Cardiac muscle cell (in vitro differentiated cells and primary cell): ENCODE results near the gene RAE1. TPM values are rescaled to one million over a fixed set of nuclear protein-coding genes. Genes with fewer than 3 reads are reported as not detected.

Experiments
- DNase-seq, 2 donors: peaks; one replicate each; pipeline versions ENCODE4 v3.0.0 to v3.0.0-alpha.2; 2010 to 2017; ENCODE audit warnings: low read depth in 1 of 2, low spot score in 1 of 2
- H3K27ac ChIP-seq: fragments of 200-600 bp; sonication (generic); 2 replicates; pipeline ENCODE4 v1.5.1; 2016
- H3K27me3 ChIP-seq: fragments of 200-600 bp; sonication (generic); 2 replicates; pipeline ENCODE4 v1.6.0; 2016; ENCODE audit warnings: control low read depth
- H3K36me3 ChIP-seq: fragments of 200-600 bp; sonication (generic); 2 replicates; pipeline ENCODE4 v1.5.1; 2016; ENCODE audit warnings: control low read depth
- H3K4me1 ChIP-seq: fragments of 200-600 bp; sonication (generic); 2 replicates; pipeline ENCODE4 v1.8.1; 2017; ENCODE audit warnings: low read depth, mild to moderate bottlenecking, mixed run types
- H3K4me3 ChIP-seq: fragments of 200-600 bp; sonication (generic); 2 replicates; pipeline ENCODE4 v1.5.1; 2016; ENCODE audit warnings: mild to moderate bottlenecking
- H3K9me3 ChIP-seq: fragments of 200-600 bp; sonication (generic); 2 replicates; pipeline ENCODE4 v1.5.1; 2017; ENCODE audit warnings: low read depth, mild to moderate bottlenecking, control low read depth
- CTCF ChIP-seq: IDR thresholded peaks from 2 replicates; pipeline ENCODE4 v1.5.1; 2012; ENCODE audit warnings: low read depth, mild to moderate bottlenecking, low read length
- polyA plus RNA-seq: library from polyadenylated mRNA; unstranded; fragments of >200 nt; fragmentation: Nextera tagmentation; extraction: Ambion mirVana; gene quantifications from 2 replicates; pipeline ENCODE4 v1.2.1, GENCODE V29; 2016
- total RNA-seq: library from RNA; depleted of rRNA; stranded (reverse); fragments of >200 nt; gene quantifications from 2 replicates; pipeline ENCODE4 v1.2.3, GENCODE V29; 2016

The RAE1 gene
- total and polyA plus RNA-seq, 2 experiments from 2014 or later: 34.2 to 72.4 TPM

GRCh38 chr20:57378646-57379262, 27.7 kb downstream of the RAE1 start:
- Histone ChIP-seq H3K27ac (no peak overlapping the region), H3K27me3 (no peaks in the 10 kb centered on the region), H3K4me3 (no peak overlapping the region), H3K4me1 (no peaks in the 10 kb centered on the region), H3K36me3 (peaks cover 42% of the 10 kb centered on the region), H3K9me3 (no peaks in the 10 kb centered on the region)
- DNase-seq: no peak
- TF ChIP-seq CTCF: no peak

- H3K36me3 ChIP-seq: peaks cover 36% of the 10 kb centered on the region
- H3K4me1 ChIP-seq: no peaks in the 10 kb centered on the region
- H3K27ac ChIP-seq: no peak overlapping the region
- DNase-seq: no peak
- no peaks in the 10 kb centered on the region for H3K9me3 ChIP-seq
- TF ChIP-seq CTCF: no peak
- H3K27me3 ChIP-seq: no peaks in the 10 kb centered on the region
- no peak overlapping the region for H3K4me3 ChIP-seq
Measured at GRCh38 chr20:57379263-57379647, 28.2 kb downstream of the RAE1 start.

- Histone ChIP-seq H3K4me1 (no peaks in the 10 kb centered on the region), H3K36me3 (peaks cover 29% of the 10 kb centered on the region), H3K4me3 (no peak overlapping the region), H3K27ac (peak overlapping the region; percentile 14), H3K9me3 (no peaks in the 10 kb centered on the region), H3K27me3 (no peaks in the 10 kb centered on the region)
- no peak for DNase-seq
- no peak for TF ChIP-seq CTCF
Measured at GRCh38 chr20:57380081-57380750, 29.2 kb downstream of the RAE1 start.

GRCh38 chr20:57381596-57382503, 30.8 kb downstream of the RAE1 start:
- Histone ChIP-seq H3K36me3 (peaks cover 17% of the 10 kb centered on the region), H3K27ac (no peak overlapping the region), H3K27me3 (no peaks in the 10 kb centered on the region), H3K4me3 (no peak overlapping the region), H3K9me3 (no peaks in the 10 kb centered on the region), H3K4me1 (no peaks in the 10 kb centered on the region)
- peak; percentile 96 for TF ChIP-seq CTCF
- peak; percentile 81 to 85 for DNase-seq

GRCh38 chr20:57382516-57382915, 31.5 kb downstream of the RAE1 start:
- no peak for TF ChIP-seq CTCF
- H3K4me1 ChIP-seq: no peaks in the 10 kb centered on the region
- no peak for DNase-seq

More at GRCh38 chr20:57382516-57382915, 31.5 kb downstream of the RAE1 start:
- Histone ChIP-seq H3K9me3 (no peaks in the 10 kb centered on the region), H3K27ac (no peak overlapping the region), H3K27me3 (no peaks in the 10 kb centered on the region), H3K36me3 (peaks cover 11% of the 10 kb centered on the region), H3K4me3 (no peak overlapping the region)
